GM18505 (cell line): ENCODE results near the gene IQCM.
"Not testable (repeated sequence)": the region's sequence is repeated elsewhere in the genome, so short reads cannot be mapped to it uniquely, and the experiment has no call there.

Experiments used
- ATAC-seq: cut with Tn5 transposase; IDR thresholded peaks from one replicate; pipeline ENCODE4 v1.9.1; 2021; ENCODE audit not compliant: unreplicated experiment
- POLR2A ChIP-seq: IDR thresholded peaks from 4 replicates; pipeline ENCODE4 v1.6.1; 2011; ENCODE audit warnings: borderline replicate concordance; ENCODE audit not compliant: insufficient read depth, insufficient read length; ENCODE audit errors: extremely low read depth

IQCM gene

GRCh38 chr4:149345424-149345823, 470.2 kb downstream of the IQCM start:
- ATAC-seq, result no peak
- no peak for TF ChIP-seq POLR2A

GRCh38 chr4:149344436-149344835, 471.2 kb downstream of the IQCM start:
- TF ChIP-seq POLR2A, result no peak

GRCh38 chr4:149343614-149344013, 472.0 kb downstream of the IQCM start:
- ATAC-seq, result no peak
- TF ChIP-seq POLR2A, result no peak

More at GRCh38 chr4:149344436-149344835, 471.2 kb downstream of the IQCM start:
- no peak for ATAC-seq

GRCh38 chr4:149341117-149341516, 474.5 kb downstream of the IQCM start:
- ATAC-seq, result not testable (repeated sequence)

- no peak for TF ChIP-seq POLR2A
Observed at GRCh38 chr4:149328161-149328560, 487.5 kb downstream of the IQCM start.

GRCh38 chr4:149322203-149322602, 493.4 kb downstream of the IQCM start:
- ATAC-seq, result no peak
- no peak for TF ChIP-seq POLR2A

More at GRCh38 chr4:149328161-149328560, 487.5 kb downstream of the IQCM start:
- ATAC-seq, result no peak

GRCh38 chr4:149321438-149321837, 494.2 kb downstream of the IQCM start:
- no peak for TF ChIP-seq POLR2A
- no peak for ATAC-seq

GRCh38 chr4:149311076-149311475, 504.6 kb downstream of the IQCM start:
- TF ChIP-seq POLR2A, result no peak
- ATAC-seq, result no peak

- no peak for ATAC-seq
Observed at GRCh38 chr4:149306537-149306936, 509.1 kb downstream of the IQCM start.

More at GRCh38 chr4:149306537-149306936, 509.1 kb downstream of the IQCM start:
- TF ChIP-seq POLR2A, result no peak
